ENCODE measurements around the gene CST8. TPM values are rescaled to one million over a fixed set of nuclear protein-coding genes. Genes with fewer than 3 reads are reported as not detected.

Gene CST8, protein sequence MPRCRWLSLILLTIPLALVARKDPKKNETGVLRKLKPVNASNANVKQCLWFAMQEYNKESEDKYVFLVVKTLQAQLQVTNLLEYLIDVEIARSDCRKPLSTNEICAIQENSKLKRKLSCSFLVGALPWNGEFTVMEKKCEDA
- not detected for total RNA-seq

DNA sequence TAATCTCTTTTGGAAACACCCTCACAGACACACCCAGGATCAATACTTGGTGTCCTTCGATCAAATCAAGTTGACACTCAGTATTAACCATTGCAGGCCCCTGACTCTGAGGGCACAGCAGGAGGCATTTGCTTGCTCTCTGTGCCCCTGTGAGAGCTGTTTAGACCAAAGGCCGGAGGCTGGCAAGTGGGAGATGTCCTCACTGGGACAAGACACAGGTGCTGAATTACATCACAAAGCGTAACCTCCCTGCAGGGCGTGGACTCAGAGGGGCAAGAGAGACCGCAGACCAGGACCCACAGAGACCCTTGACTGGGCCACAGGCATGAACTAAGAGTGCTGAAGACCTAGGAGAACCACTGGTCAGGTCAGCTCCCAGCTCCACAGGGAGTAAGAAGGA lies at the start of gene CST8:
Gene CST8, plus strand, starts transcription at position 301 of the 400 bp plus-strand sequence. CDS start 551 bp downstream, outside the sequence.
- no peak for DNase-seq (ENCODE audit: low spot score)
- no peaks in the 10 kb centered on the region for H3K27me3 Mint-ChIP-seq
- H3K36me3 Mint-ChIP-seq, result peaks cover 3% of the 10 kb centered on the region
- no peak within 1 kb of the TSS for H3K27ac Mint-ChIP-seq
- peaks cover 0 to 12% of the 10 kb centered on the region in 2 donors for H3K4me1 Mint-ChIP-seq (ENCODE audit: low read depth in 2 of 2)
- H3K9me3 Mint-ChIP-seq, result no peaks in the 10 kb centered on the region
- H3K4me3 Mint-ChIP-seq, result no peak within 1 kb of the TSS
- peak in 1 of 2 donors; percentile 27 for ATAC-seq

- ATAC-seq (peak; percentile 74 to 87), DNase-seq (ENCODE audit: low spot score) (no peak)
- Mint-ChIP-seq H3K4me1 (ENCODE audit: low read depth in 2 of 2) (peaks cover 0 to 7% of the 10 kb centered on the region in 2 donors), H3K9me3 (no peaks in the 10 kb centered on the region), H3K27me3 (peaks cover 0 to 2% of the 10 kb centered on the region in 2 donors), H3K27ac (no peak overlapping the region), H3K36me3 (no peaks in the 10 kb centered on the region), H3K4me3 (no peak overlapping the region)
These were observed 49.0 kb upstream of the CST8 start for GRCh38 chr20:23441850-23442313.

GRCh38 chr20:23442436-23442835 lies 48.5 kb upstream of the CST8 start:
- ATAC-seq (no peak), DNase-seq (ENCODE audit: low spot score) (no peak)
- Mint-ChIP-seq H3K4me1 (ENCODE audit: low read depth in 2 of 2) (peaks cover 0 to 7% of the 10 kb centered on the region in 2 donors), H3K4me3 (no peak overlapping the region), H3K36me3 (no peaks in the 10 kb centered on the region), H3K9me3 (no peaks in the 10 kb centered on the region), H3K27me3 (peaks cover 0 to 2% of the 10 kb centered on the region in 2 donors), H3K27ac (no peak overlapping the region)

DNA sequence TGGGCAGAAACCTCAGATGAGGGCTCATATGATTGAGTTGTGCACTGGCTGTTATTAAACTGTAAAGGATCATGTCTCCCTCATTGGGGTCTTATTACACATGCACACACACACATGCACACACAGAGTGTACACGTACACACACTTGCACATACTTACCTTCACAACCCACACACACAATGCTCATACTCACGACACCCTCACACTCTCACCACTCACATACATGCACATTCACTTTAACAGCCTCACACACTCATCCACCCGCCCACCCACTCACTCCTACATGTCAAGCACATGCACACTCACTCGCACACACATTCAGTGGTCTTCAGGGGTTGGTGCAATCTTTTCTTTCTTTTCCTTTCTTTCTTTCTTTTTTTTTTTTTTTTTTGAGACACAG lies 46.1 kb upstream of the CST8 start:
- DNase-seq (ENCODE audit: low spot score) (no peak), ATAC-seq (no peak)
- Mint-ChIP-seq H3K4me3 (no peak overlapping the region), H3K27me3 (no peaks in the 10 kb centered on the region), H3K36me3 (no peaks in the 10 kb centered on the region), H3K4me1 (ENCODE audit: low read depth in 2 of 2) (peaks cover 0 to 14% of the 10 kb centered on the region in 2 donors), H3K27ac (no peak overlapping the region), H3K9me3 (no peaks in the 10 kb centered on the region)

DNA sequence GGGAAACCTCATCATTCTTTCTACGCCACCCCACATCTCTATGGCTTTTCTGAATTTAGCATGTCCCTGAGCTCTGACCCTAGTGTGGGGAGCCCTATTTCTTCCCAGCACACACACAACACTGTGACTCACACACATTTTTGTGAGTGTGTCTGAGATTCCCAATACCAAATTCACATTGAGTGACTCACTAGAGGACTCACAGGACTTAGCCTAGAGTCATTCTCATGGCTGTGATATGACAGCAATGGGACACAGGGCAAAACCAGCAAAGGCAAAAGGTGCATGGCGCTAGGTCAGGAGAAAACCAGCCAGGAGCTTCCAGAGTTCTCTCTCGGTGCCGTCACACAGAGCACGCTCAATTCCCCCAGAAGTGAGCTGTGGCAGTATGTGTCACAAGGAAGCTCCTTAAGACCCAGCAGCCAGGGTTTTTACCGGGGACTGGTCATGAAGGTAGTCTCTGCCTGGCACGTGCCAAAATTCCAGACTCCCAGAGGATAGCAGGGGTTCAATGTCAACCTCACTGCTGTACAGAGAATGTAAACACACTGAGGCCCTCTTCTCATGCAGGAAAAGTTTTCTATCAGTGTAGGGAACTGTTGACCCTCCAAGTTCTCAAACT lies 45.2 kb upstream of the CST8 start:
- DNase-seq (ENCODE audit: low spot score) (no peak), ATAC-seq (no peak)
- Mint-ChIP-seq H3K4me1 (ENCODE audit: low read depth in 2 of 2) (peaks cover 0 to 16% of the 10 kb centered on the region in 2 donors), H3K36me3 (no peaks in the 10 kb centered on the region), H3K9me3 (no peaks in the 10 kb centered on the region), H3K27ac (no peak overlapping the region), H3K27me3 (no peaks in the 10 kb centered on the region), H3K4me3 (no peak overlapping the region)

DNA sequence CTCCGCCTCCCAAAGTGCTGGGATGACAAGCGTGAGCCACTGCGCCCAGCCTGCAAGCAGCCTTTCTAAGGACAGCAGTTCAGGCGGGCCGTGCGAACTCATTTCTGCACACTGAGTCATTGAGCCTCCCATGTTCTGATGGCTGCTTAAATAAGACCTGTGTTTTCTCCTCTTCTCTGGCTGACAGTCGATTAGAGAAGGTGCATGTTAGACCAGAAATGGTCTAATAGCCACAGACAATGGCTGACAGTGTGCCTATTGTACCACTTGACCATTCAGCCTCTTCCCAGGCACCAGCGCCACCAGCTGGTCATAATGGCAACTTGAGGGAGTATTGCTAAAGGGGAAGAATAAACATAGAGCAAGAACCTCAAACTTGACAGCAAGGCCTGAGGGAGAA lies 44.4 kb upstream of the CST8 start:
- DNase-seq (ENCODE audit: low spot score) (no peak), ATAC-seq (no peak)
- H3K4me3 Mint-ChIP-seq, result no peak overlapping the region
- no peaks in the 10 kb centered on the region for H3K36me3 Mint-ChIP-seq
- H3K27ac Mint-ChIP-seq, result peak overlapping the region in 1 of 2 donors; percentile 74
- no peaks in the 10 kb centered on the region for H3K9me3 Mint-ChIP-seq
- no peaks in the 10 kb centered on the region for H3K27me3 Mint-ChIP-seq
- H3K4me1 Mint-ChIP-seq (ENCODE audit: low read depth in 2 of 2), result peaks cover 0 to 20% of the 10 kb centered on the region in 2 donors

- ATAC-seq (no peak), DNase-seq (ENCODE audit: low spot score) (no peak)
- Mint-ChIP-seq H3K27ac (no peak overlapping the region), H3K36me3 (no peaks in the 10 kb centered on the region), H3K4me1 (ENCODE audit: low read depth in 2 of 2) (peaks cover 0 to 17% of the 10 kb centered on the region in 2 donors), H3K4me3 (no peak overlapping the region), H3K27me3 (no peaks in the 10 kb centered on the region), H3K9me3 (no peaks in the 10 kb centered on the region)
These were observed 42.8 kb upstream of the CST8 start for GRCh38 chr20:23448167-23448566.

- H3K4me3 Mint-ChIP-seq, result no peak overlapping the region
- DNase-seq (ENCODE audit: low spot score) (no peak), ATAC-seq (peak in 1 of 2 donors; percentile 65)
- H3K27me3 Mint-ChIP-seq, result no peaks in the 10 kb centered on the region
- no peaks in the 10 kb centered on the region for H3K9me3 Mint-ChIP-seq
- H3K4me1 Mint-ChIP-seq (ENCODE audit: low read depth in 2 of 2), result peaks cover 0 to 17% of the 10 kb centered on the region in 2 donors
- H3K27ac Mint-ChIP-seq, result no peak overlapping the region
- no peaks in the 10 kb centered on the region for H3K36me3 Mint-ChIP-seq
These were observed 41.5 kb upstream of the CST8 start for GRCh38 chr20:23449421-23449820.

DNA sequence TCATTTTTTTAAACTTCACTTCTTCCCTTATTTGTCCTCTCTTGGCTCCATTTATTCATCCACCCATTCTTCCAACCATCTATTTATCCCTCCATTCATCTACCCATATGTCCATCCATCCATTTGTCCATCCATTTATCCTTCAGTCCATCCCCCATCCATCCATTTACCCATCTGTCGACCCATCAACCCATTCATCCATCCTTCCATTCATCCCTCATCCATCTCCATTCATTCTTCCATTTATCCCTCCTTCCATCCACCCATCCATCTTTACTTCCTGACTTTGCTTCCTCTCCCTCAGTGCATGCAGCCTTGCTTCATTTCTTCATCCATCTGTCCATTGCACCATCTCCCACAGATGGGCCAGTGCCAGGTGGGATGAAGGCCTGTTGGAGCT lies 40.0 kb upstream of the CST8 start:
- H3K4me3 Mint-ChIP-seq, result no peak overlapping the region
- H3K27ac Mint-ChIP-seq, result peak overlapping the region in 1 of 2 donors; percentile 6
- H3K4me1 Mint-ChIP-seq (ENCODE audit: low read depth in 2 of 2), result peaks cover 4 to 24% of the 10 kb centered on the region in 2 donors
- no peaks in the 10 kb centered on the region for H3K27me3 Mint-ChIP-seq
- no peak for DNase-seq (ENCODE audit: low spot score)
- no peaks in the 10 kb centered on the region for H3K9me3 Mint-ChIP-seq
- ATAC-seq, result no peak
- no peaks in the 10 kb centered on the region for H3K36me3 Mint-ChIP-seq

DNA sequence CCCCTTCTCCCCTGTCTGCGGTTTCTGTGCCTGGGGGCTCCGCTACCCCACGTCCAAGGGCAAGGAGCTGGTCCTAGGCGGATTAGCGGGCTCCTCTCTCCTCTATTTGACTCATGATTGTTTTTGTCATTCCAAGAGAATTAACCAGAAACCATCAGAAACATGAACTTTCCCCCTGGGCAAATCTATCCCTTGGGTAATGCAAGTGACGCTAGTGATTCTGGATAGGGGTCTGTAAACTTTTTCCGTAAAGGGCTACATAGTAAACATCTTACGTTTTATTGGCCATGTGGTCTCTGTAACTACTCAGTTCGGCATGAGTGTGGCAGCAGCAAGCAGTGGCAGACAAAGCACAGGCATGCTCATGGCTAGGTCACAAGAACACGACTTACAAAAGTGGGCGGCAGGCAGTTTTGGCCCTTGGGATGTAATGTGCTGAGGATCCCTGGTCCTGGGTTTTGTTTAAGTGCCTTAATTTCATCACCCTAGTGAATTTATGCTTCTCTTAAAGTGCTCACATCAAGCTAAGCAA lies 38.9 kb upstream of the CST8 start:
- Mint-ChIP-seq H3K9me3 (no peaks in the 10 kb centered on the region), H3K27me3 (no peaks in the 10 kb centered on the region), H3K4me1 (ENCODE audit: low read depth in 2 of 2) (peaks cover 15 to 31% of the 10 kb centered on the region in 2 donors), H3K36me3 (no peaks in the 10 kb centered on the region), H3K27ac (no peak overlapping the region), H3K4me3 (no peak overlapping the region)
- no peak for ATAC-seq
- DNase-seq (ENCODE audit: low spot score), result no peak

DNA sequence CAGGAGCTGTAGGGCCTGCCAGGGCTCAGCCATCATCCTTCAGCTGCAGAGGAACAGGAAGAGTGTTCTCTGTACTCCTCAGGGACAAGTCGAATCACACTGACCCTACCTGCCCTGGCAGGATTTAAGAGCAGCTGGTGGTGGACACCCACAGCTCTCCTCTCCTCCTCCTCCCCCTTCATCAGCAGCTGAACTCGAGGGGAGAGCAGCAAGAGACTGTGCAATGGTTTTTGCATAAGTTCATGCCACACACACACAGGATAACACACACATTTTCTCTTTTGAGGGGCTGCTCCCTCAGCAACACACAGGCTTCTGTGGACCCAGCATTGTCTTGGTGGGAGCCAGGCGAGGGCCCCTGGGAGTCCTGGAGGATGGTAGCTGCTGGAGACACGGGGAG lies 38.1 kb upstream of the CST8 start, which contains the start of gene CST11:
Gene CST11, minus strand, starts transcription at position 101 of the 400 bp plus-strand sequence. Its CDS starts 65 bp downstream, at position 36.
- Mint-ChIP-seq H3K27ac (no peak within 1 kb of the TSS), H3K4me3 (no peak within 1 kb of the TSS), H3K36me3 (no peaks in the 10 kb centered on the region), H3K27me3 (no peaks in the 10 kb centered on the region), H3K4me1 (ENCODE audit: low read depth in 2 of 2) (peaks cover 21 to 36% of the 10 kb centered on the region in 2 donors), H3K9me3 (no peaks in the 10 kb centered on the region)
- ATAC-seq (no peak), DNase-seq (ENCODE audit: low spot score) (no peak)

DNA sequence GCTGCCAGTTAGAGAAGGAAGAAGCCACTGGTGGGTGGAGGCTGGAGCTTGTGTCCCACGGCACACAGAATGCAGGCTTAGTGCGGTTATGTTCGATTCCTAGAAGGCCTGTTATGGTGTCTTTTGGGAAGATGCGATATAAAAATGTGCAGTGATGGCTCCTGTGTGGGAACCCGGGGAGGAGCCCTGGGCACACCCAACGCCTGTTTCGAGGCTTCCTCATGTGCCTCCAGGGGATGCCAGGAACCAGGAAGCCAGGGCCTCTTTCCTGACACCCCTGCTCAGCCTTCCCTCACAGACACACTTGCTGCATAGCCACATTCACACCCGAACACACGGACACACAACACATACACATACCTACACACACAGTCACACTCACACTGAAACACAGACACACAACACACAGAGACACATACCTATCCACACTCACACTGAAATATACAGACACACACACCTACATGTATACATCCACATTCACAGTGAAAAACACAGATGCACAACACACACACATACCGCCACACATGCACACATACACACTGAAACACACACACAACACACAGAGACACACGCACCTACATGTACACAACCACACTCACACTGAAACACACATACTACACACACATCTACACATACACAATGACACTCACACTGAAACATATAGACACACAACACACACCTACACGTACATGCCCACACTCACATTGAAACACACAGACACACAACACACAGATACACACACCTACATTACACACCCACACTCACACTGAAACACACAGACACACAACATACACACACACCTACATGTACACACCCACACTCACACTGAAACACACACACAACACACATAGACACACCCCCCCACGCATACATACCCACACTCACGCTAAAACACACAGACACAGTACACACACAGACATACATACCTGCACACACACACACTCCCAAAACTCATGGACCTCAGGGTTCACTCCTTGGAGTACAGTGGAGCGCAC lies 37.1 kb upstream of the CST8 start:
- Mint-ChIP-seq H3K36me3 (no peaks in the 10 kb centered on the region), H3K27ac (no peak overlapping the region), H3K27me3 (no peaks in the 10 kb centered on the region), H3K4me1 (ENCODE audit: low read depth in 2 of 2) (peaks cover 24 to 38% of the 10 kb centered on the region in 2 donors), H3K9me3 (no peaks in the 10 kb centered on the region), H3K4me3 (no peak overlapping the region)
- DNase-seq (ENCODE audit: low spot score), result no peak
- ATAC-seq, result no peak

DNA sequence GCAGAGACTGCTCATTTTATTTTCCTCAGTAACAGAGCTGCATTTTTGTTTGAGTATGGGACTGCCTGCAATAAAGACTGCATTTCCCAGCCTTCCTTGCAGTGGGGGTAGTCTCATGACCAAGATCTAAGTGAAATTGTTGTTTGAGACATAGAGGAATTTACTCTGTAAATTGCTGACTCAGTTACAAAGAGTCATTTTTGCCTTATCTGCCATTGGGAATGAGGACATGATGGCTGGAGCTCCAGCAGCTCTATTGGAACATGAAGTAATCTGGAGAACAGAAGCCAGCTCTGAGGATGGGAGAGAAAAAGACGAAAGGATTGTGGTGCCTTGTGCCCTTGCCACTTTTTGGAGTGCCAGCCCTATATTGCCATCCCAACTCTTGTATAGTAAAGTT lies 36.1 kb upstream of the CST8 start:
- no peak for DNase-seq (ENCODE audit: low spot score)
- no peak for ATAC-seq
- H3K27ac Mint-ChIP-seq, result no peak overlapping the region
- H3K4me1 Mint-ChIP-seq (ENCODE audit: low read depth in 2 of 2), result peaks cover 33 to 39% of the 10 kb centered on the region in 2 donors
- H3K9me3 Mint-ChIP-seq, result no peaks in the 10 kb centered on the region
- no peak overlapping the region for H3K4me3 Mint-ChIP-seq
- H3K27me3 Mint-ChIP-seq, result no peaks in the 10 kb centered on the region
- H3K36me3 Mint-ChIP-seq, result no peaks in the 10 kb centered on the region

All from natural killer cell treated with Interleukin-12 subunit alpha and Interleukin-12 subunit beta and Interleukin-15 and Interleukin-18, amount 100 ng/mL, for 72 hours (primary cell).